ENCODE measurements around the gene FCN3.

FCN3 gene

GRCh38 chr1:27356619-27357280 lies 17.9 kb downstream of the FCN3 start:
- ChIA-PET CTCF (interaction anchor here (0.5 to 4.9 kb wide), 16 partner anchors 8 to 782 kb away, joined by 3 to 21 read pairs (median 5); no protein-coding TSS in a partner anchor), POLR2A (ENCODE audit: low non-redundant PET) (no interaction called here)
- peak overlapping the region; percentile 98 for H3K27ac ChIP-seq
- DNase-seq (ENCODE audit: low spot score): no peak
- TF ChIP-seq, protein P1, sequence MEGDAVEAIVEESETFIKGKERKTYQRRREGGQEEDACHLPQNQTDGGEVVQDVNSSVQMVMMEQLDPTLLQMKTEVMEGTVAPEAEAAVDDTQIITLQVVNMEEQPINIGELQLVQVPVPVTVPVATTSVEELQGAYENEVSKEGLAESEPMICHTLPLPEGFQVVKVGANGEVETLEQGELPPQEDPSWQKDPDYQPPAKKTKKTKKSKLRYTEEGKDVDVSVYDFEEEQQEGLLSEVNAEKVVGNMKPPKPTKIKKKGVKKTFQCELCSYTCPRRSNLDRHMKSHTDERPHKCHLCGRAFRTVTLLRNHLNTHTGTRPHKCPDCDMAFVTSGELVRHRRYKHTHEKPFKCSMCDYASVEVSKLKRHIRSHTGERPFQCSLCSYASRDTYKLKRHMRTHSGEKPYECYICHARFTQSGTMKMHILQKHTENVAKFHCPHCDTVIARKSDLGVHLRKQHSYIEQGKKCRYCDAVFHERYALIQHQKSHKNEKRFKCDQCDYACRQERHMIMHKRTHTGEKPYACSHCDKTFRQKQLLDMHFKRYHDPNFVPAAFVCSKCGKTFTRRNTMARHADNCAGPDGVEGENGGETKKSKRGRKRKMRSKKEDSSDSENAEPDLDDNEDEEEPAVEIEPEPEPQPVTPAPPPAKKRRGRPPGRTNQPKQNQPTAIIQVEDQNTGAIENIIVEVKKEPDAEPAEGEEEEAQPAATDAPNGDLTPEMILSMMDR (conservative IDR thresholded peaks at IDR 0.05; ENCODE audit: low read depth): no peak

DNA sequence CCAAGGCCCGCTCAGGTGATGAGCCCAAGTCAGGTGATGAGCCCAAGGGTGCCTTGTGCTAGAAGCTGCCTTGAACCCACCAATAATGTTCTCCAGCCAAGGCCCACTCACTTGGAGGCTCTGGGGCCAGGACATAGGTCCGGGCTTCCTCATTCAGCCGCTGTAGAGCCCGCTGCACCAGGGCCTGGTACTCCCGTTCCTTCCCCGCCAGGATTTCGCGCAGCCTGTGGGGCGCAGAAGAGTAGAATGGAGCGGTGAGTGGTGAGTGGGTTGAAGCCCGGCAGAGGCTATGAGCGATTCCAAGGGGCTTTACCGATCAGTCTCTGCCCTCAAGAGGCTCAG lies 18.4 kb downstream of the FCN3 start:
- peak overlapping the region; percentile 98 for H3K27ac ChIP-seq
- ChIA-PET CTCF (interaction anchor here (0.6 to 4.9 kb wide), 2 partner anchors 56 to 252 kb away, joined by 6 to 21 read pairs; no protein-coding TSS in a partner anchor), POLR2A (ENCODE audit: low non-redundant PET) (no interaction called here)
- TF ChIP-seq, protein P1 (conservative IDR thresholded peaks at IDR 0.05; ENCODE audit: low read depth): no peak
- no peak for DNase-seq (ENCODE audit: low spot score)

- CTCF ChIA-PET: interaction anchor here (0.6 to 4.9 kb wide), 2 partner anchors 56 to 161 kb away, joined by 3 to 21 read pairs; no protein-coding TSS in a partner anchor
- TF ChIP-seq, protein P1 (conservative IDR thresholded peaks at IDR 0.05; ENCODE audit: low read depth): no peak
- POLR2A ChIA-PET (ENCODE audit: low non-redundant PET): no interaction called here
- peak overlapping the region; percentile 98 for H3K27ac ChIP-seq
- DNase-seq (ENCODE audit: low spot score): no peak
Measured at GRCh38 chr1:27355683-27356082, 18.9 kb downstream of the FCN3 start.

DNA sequence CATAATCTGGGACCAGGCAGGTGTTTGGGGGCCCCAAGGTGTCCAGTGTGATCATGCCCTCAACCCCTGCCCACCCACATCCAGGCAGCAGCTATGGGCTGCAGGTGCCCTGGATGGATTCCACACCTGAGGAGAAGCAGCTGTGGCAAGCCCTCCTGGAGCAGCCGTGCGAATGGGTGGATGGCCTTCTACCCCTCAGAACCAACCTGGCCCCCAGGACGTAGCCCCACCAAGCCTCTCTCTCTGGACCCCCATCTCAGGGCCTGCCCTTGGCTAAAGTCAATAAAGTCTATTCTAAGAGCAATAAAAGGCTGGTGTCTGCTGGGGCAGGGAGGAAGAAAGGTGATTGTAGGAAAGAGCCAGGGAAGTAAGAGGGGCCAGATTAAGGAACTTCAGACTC lies 21.0 kb downstream of the FCN3 start:
- ChIA-PET POLR2A (ENCODE audit: low non-redundant PET) (no interaction called here), CTCF (interaction anchor here (0.8 kb wide), 1 partner anchor 53 kb away, joined by 3 read pairs; no protein-coding TSS in a partner anchor)

DNA sequence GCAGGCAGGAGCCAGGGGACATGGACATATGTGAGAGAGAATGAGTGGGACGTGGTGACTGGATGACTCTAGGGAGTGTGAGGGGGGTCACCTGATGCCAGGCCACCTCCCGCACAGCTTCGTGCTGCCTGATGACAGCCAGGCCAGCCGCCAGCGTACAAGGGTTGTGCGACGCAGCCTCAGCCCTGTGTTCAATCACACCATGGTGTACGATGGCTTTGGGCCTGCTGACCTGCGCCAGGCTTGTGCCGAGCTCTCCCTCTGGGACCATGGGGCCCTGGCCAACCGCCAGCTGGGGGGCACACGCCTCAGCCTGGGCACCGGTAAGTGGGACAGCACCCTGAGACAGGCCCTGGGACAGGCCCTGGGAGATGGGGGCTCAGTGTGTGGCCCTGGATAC lies 21.5 kb downstream of the FCN3 start:
- peak overlapping the region; percentile 98 for H3K27ac ChIP-seq
- DNase-seq (ENCODE audit: low spot score): no peak
- ChIA-PET CTCF (interaction anchor here (0.6 to 0.8 kb wide), 3 partner anchors 13 to 912 kb away, joined by 3 read pairs; no protein-coding TSS in a partner anchor), POLR2A (ENCODE audit: low non-redundant PET) (no interaction called here)
- TF ChIP-seq, protein P1 (conservative IDR thresholded peaks at IDR 0.05; ENCODE audit: low read depth): no peak

More for the DNA sequence above, 21.0 kb downstream of the FCN3 start:
- no peak for DNase-seq (ENCODE audit: low spot score)
- TF ChIP-seq, protein P1 (conservative IDR thresholded peaks at IDR 0.05; ENCODE audit: low read depth): no peak
- peak overlapping the region; percentile 98 for H3K27ac ChIP-seq

- ChIA-PET POLR2A (ENCODE audit: low non-redundant PET) (no interaction called here), CTCF (interaction anchor here (0.6 to 0.7 kb wide), 3 partner anchors 9 to 387 kb away, joined by 3 to 4 read pairs (median 4); no protein-coding TSS in a partner anchor)
- peak overlapping the region; percentile 98 for H3K27ac ChIP-seq
- TF ChIP-seq, protein P1 (conservative IDR thresholded peaks at IDR 0.05; ENCODE audit: low read depth): no peak
- no peak for DNase-seq (ENCODE audit: low spot score)
Measured at GRCh38 chr1:27351541-27352107, 23.0 kb downstream of the FCN3 start.

Data from RWPE1 (cell line).